ENCODE data around the gene CHPF2. TPM values are rescaled to one million over a fixed set of nuclear protein-coding genes. Genes with fewer than 3 reads are reported as not detected.

The CHPF2 gene
- total RNA-seq, 1 donor from 2014 or later: 34.7 TPM

- DNase-seq (peak; percentile 79), ATAC-seq (peak; percentile 41 to 48)
- Histone ChIP-seq H3K4me1 (peaks cover 68% of the 10 kb centered on the region), H3K27ac (peak overlapping the region; percentile 89), H3K27me3 (ENCODE audit: low read depth) (peaks cover 27% of the 10 kb centered on the region), H3K4me3 (peak overlapping the region; percentile 62), H3K9me3 (no peaks in the 10 kb centered on the region), H3K36me3 (no peaks in the 10 kb centered on the region)
- intact Hi-C loops (cut with DNase I): no loop called here
- TF ChIP-seq CTCF (IDR thresholded peaks at IDR 0.05): no peak
These were observed 16.9 kb downstream of the CHPF2 start for GRCh38 chr7:151249034-151249731.

- ATAC-seq: peak; percentile 36 to 60
- Histone ChIP-seq H3K27ac (peak overlapping the region; percentile 89), H3K4me3 (peak overlapping the region; percentile 62), H3K4me1 (peaks cover 63% of the 10 kb centered on the region), H3K36me3 (no peaks in the 10 kb centered on the region), H3K9me3 (no peaks in the 10 kb centered on the region), H3K27me3 (ENCODE audit: low read depth) (peaks cover 24% of the 10 kb centered on the region)
- no peak for TF ChIP-seq CTCF (IDR thresholded peaks at IDR 0.05)
- intact Hi-C loops (cut with DNase I): no loop called here
- DNase-seq: peak; percentile 72
These were observed 17.4 kb downstream of the CHPF2 start for GRCh38 chr7:151249732-151250072.

GRCh38 chr7:151250181-151251132, 18.2 kb downstream of the CHPF2 start:
- Histone ChIP-seq H3K4me1 (peaks cover 55% of the 10 kb centered on the region), H3K36me3 (no peaks in the 10 kb centered on the region), H3K27ac (peak overlapping the region; percentile 89), H3K4me3 (peak overlapping the region; percentile 66), H3K27me3 (ENCODE audit: low read depth) (peaks cover 17% of the 10 kb centered on the region), H3K9me3 (no peaks in the 10 kb centered on the region)
- DNase-seq (no peak), ATAC-seq (no peak)
- TF ChIP-seq CTCF (IDR thresholded peaks at IDR 0.05): no peak
- intact Hi-C loops (cut with DNase I): no loop called here

GRCh38 chr7:151251328-151251688, 19.0 kb downstream of the CHPF2 start:
- no peak for DNase-seq
- H3K4me1 ChIP-seq: peaks cover 47% of the 10 kb centered on the region
- H3K4me3 ChIP-seq: peak overlapping the region; percentile 66
- ATAC-seq: no peak
- peaks cover 13% of the 10 kb centered on the region for H3K27me3 ChIP-seq (ENCODE audit: low read depth)
- H3K9me3 ChIP-seq: no peaks in the 10 kb centered on the region
- no peak for TF ChIP-seq CTCF (IDR thresholded peaks at IDR 0.05)
- H3K27ac ChIP-seq: peak overlapping the region; percentile 80
- intact Hi-C loops (cut with DNase I): no loop called here
- H3K36me3 ChIP-seq: no peaks in the 10 kb centered on the region

- H3K27ac ChIP-seq: peak overlapping the region; percentile 80
- H3K27me3 ChIP-seq (ENCODE audit: low read depth): peaks cover 13% of the 10 kb centered on the region
- ATAC-seq (peak; percentile 67 to 68), DNase-seq (peak; percentile 74)
- intact Hi-C loops (cut with DNase I): no loop called here
- no peaks in the 10 kb centered on the region for H3K36me3 ChIP-seq
- H3K9me3 ChIP-seq: no peaks in the 10 kb centered on the region
- peaks cover 43% of the 10 kb centered on the region for H3K4me1 ChIP-seq
- no peak for TF ChIP-seq CTCF (IDR thresholded peaks at IDR 0.05)
- H3K4me3 ChIP-seq: peak overlapping the region; percentile 66
These were observed 19.6 kb downstream of the CHPF2 start for GRCh38 chr7:151251689-151252560.

Data from lower lobe of right lung (tissue), 2 donors.